ENCODE results near the gene CHRNA1.

GRCh38 chr2:174719016-174719415, 45.3 kb downstream of the CHRNA1 start:
- TF ChIP-seq POLR2AphosphoS5 (IDR thresholded peaks at IDR 0.05; ENCODE audit: low read length) (no peak), CTCF (IDR thresholded peaks at IDR 0.05 in 2 of 3, conservative IDR thresholded peaks at IDR 0.05 in 1 of 3; ENCODE audit: control insufficient read depth in 2 of 3, extremely low read depth in 1 of 3, insufficient read depth in 1 of 3, low read depth in 3 of 3, low read length in 3 of 3) (no peak), PAX5 (IDR thresholded peaks at IDR 0.05; ENCODE audit: borderline replicate concordance, low read depth, low read length) (no peak), SMAD1 (IDR thresholded peaks at IDR 0.05; ENCODE audit: low read depth, partially characterized antibody) (no peak), RCOR1 (conservative IDR thresholded peaks at IDR 0.05; ENCODE audit: low read depth, low read length) (no peak), ZZZ3 (IDR thresholded peaks at IDR 0.05; ENCODE audit: control insufficient read depth, insufficient read length, low read depth) (no peak), GABPA (IDR thresholded peaks at IDR 0.05; ENCODE audit: low read depth) (no peak), NR2C2 (IDR thresholded peaks at IDR 0.05; ENCODE audit: borderline replicate concordance, control insufficient read depth, insufficient read length, low read depth) (no peak), ATF2 (IDR thresholded peaks at IDR 0.05; ENCODE audit: low read length) (no peak), TARDBP (IDR thresholded peaks at IDR 0.05; ENCODE audit: borderline replicate concordance) (no peak), POLR2A (IDR thresholded peaks at IDR 0.05; ENCODE audit: low read depth, low read length) (no peak), CBX3 (IDR thresholded peaks at IDR 0.05; ENCODE audit: borderline replicate concordance, low read depth) (no peak)
